GM19099 (cell line): ENCODE data around the gene RHEX.

ENCODE experiments used
- POLR2A ChIP-seq: IDR thresholded peaks from 3 replicates; pipeline ENCODE4 v1.6.1; 2011; ENCODE audit warnings: low read depth; ENCODE audit not compliant: insufficient read length; ENCODE audit errors: extremely low read depth

Gene RHEX

GRCh38 chr1:206021008-206021625, 31.9 kb upstream of the RHEX start:
- TF ChIP-seq POLR2A, result no peak

- no peak for TF ChIP-seq POLR2A
These were observed 31.2 kb upstream of the RHEX start for GRCh38 chr1:206021626-206022365.

DNA sequence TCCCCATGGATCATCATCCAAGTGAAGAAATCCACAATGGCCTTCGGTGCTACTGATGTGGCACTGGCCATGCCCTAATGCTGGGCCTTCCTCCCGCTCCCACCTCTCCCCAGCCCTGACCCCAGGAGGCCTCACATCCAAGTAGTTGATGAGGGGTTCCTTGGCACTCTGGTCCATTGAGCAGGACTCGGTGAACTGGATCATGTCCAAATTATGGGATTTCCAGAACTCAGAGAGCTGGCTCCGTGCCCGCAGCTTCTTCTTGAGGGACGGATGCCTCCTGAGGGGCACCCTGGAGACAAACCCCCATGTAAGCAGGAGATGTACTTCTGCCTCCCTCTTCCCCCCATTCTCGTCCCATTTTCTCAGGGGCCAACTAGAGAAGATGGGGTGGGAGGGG, 30.2 kb upstream of the RHEX start:
- TF ChIP-seq POLR2A, result no peak

GRCh38 chr1:206023695-206024094, 29.3 kb upstream of the RHEX start, which contains the start of gene CTSE:
CTSE (minus strand) TSS chr1:206023895; CDS start chr1:206023791, 104 bp downstream.
- no peak for TF ChIP-seq POLR2A

- no peak for TF ChIP-seq POLR2A
These were observed 27.6 kb upstream of the RHEX start for GRCh38 chr1:206025283-206025820.

GRCh38 chr1:206029484-206029883, 23.5 kb upstream of the RHEX start:
- TF ChIP-seq POLR2A, result no peak

GRCh38 chr1:206030191-206030590, 22.8 kb upstream of the RHEX start:
- no peak for TF ChIP-seq POLR2A

DNA sequence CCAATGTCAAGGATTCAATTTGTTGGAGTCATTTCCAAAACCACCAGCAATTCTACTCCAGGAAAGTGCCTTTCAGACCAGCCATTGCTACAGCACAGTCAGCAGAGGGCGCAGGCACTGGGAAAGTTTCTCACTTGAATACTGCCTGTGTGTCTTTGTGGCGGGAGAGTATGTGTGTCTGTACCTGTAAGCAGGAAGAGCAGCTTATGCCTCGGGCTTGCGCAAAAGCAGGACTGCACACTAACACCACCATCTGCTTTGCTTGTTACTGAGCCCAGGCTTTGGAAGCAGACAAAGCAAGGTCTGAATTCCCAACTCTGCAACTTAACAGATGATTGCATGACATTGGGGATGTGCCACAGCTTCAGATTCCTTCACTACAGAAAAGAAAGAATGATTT, 22.3 kb upstream of the RHEX start:
- no peak for TF ChIP-seq POLR2A

DNA sequence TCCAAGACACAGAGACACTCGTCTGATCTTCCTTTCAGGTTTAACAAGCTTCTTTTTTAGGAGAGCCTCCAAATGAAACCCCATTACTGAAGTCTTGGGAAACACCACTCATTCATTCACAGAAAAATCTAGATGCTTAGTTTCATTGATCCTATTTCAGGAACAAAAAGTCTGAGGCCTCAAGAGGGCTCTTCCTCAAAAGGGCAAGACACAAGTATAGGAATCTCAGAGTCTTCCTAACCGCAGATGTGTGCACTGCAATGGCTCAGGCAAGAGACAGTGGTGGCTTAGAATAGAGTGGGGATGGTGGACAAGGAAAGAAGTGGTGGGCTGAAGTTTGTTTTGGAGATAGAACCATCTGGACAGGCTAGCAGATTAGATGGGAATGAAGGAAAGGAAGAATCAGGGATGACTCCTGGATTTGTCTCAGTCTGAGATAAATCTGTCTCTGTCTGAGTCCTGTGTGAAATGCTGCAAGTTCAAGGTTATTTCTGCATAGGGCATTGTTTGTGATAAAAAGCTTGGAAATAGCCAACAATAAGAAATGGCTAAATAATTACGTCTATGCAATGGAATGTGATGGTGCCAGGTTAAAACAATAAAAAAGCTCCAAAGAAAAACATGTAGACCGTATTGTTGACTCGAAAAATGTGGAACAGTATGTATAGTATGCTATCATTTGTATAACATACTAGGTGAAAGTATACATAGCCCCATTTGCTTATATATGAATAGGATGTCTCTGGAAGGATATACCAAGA, 20.4 kb upstream of the RHEX start:
- no peak for TF ChIP-seq POLR2A

DNA sequence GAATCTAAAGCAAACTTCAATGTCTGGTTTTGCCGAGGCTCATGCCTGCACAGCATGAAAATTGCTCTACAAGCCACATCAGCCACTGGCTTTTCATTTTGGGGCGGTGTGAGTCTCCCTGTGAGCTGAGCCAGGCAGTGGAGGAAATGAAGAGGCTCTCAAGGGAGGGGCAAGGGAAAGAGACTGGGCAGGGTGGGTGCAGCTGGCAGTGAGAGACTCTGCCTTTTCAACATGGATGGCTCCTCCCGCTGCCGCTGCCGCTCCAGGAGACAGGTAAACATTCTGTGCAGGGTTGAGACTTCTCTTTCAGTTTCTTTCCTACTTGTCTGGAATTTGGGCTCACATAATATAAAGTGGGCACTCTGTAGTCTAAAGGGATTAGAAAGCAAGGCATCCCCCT, 17.9 kb upstream of the RHEX start:
- TF ChIP-seq POLR2A, result no peak

DNA sequence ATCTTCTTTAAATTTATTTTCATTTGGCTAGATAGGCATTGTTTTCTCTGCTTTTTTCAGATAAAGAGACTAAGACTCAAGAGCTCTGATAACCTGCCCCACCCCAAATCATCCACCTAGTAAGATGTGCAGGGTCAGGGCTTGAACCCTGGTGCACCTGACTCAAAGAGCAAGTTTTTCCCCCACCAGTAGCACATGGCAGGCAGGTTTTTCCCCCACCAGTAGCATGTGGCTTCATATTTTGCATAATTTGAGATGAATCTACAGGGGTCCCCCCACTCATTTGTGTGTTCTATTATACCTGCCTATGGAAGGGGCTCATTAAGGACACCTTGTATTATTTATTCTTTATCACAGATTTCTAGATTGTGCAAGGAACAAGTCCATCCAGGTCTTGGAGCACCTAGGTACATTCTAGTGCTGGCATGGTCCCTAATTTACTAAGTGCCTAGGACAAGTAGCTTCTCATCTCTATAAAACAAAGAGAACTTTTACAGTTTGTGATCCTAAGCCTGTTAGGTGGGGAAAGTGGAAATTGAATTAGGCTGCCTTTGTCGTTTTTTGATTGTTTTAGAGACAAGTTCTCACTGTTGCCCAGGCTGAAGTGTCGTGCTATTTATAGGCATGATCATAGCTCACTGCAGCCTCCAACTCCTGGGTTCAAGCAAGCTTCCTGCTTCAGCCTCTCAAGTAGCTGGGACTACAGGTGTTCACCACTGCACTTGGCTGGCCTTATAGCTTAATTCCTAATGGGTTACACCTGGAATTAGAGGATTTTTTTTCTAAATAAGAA, 16.1 kb upstream of the RHEX start:
- TF ChIP-seq POLR2A, result no peak

- TF ChIP-seq POLR2A, result no peak
These were observed 15.4 kb upstream of the RHEX start for GRCh38 chr1:206037581-206037980.

DNA sequence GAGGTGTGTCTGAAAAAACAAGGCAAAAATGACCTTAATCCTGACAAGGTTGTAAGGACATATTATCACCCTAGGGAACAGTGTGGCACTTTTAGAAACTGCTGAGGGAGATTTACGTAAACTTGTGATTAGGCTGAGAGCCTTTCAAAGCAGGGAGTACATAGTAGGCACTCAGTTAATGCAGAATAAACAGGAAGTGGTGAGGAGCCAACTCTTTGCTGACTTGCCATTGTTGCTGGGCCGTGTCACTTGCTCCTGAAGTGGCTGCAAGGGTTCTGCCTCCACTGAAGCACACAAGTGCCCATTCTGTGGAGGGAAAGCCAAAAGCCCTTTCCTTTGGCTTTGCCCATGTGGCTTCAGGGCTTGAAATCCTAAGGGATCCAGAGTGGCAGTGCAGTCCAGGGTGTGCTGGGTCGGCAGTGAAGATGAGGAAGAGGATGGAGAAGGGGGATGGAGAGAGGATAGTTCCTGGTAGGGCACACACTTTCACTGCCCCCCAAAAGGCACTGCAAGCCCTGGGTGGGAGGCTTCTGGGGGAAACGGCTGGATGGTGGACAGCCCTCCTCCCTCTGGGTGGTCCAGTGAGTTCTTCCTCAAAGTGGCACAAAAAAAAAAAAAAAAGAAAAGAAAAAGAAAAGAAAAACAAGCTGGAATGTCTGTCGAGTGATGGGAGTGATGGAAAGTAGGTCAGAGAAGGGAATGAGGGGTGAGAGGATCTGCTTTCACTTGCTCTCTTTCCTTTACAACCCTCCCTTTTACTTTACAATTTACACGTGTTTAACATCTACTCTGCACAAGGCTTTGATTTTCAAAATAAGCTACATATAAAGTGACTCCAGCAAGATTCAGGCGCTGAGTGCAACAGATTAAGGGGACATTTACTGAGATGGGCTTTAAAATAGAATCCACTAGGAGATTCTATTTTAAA, 13.7 kb upstream of the RHEX start:
- no peak for TF ChIP-seq POLR2A

- TF ChIP-seq POLR2A, result no peak
These were observed 12.6 kb upstream of the RHEX start for GRCh38 chr1:206040328-206040727.
